ENCODE data around the gene PTPN22.

The PTPN22 gene

DNA sequence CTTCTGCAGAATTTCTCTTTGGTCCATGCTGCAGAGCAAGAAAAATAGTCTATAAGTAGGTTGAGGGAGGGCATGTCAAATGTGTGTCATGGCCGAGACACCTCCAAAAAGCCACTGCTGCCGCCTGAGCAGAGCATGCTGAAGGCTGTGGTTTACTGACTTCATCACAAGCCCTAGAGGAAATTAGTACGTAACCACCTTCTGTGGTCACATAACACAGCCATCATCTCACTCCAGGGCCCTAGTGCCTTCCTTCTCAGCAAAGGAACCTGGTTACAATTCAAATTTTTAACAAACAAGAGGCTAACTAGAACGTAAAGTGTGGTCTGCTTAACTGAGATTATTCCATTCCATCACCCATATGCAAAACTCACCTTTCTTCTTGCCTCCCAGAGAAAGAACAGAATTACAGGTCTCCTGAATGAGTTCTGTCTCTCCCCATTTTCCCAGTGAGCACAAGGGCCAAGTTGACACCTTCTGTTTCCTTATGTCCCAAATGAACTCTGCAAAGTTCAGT is at the start of gene PTPN22:
TSS of gene PTPN22 (minus strand) at position 116 of the 517 bp plus-strand sequence.
- DNase-seq = no peak

DNA sequence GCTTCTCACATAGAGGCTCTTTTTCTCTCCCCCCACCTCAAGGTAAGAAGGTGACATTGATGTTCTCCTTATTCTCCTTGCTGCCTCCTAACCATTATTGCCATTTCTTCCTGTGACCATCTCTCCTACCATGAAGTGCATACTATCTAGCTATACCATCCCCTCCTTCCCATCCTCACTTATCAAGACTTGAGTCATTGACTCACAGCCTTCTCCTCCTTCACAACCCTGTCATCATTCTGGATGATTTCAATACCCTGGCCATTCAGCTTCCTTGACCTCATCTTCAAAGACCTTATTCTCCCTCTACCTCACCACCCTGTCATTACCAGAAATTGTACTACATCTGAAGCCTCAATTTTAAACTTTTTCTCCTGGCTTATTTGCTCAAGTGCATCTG is 46.7 kb upstream of the PTPN22 start:
- no peak for DNase-seq

DNA sequence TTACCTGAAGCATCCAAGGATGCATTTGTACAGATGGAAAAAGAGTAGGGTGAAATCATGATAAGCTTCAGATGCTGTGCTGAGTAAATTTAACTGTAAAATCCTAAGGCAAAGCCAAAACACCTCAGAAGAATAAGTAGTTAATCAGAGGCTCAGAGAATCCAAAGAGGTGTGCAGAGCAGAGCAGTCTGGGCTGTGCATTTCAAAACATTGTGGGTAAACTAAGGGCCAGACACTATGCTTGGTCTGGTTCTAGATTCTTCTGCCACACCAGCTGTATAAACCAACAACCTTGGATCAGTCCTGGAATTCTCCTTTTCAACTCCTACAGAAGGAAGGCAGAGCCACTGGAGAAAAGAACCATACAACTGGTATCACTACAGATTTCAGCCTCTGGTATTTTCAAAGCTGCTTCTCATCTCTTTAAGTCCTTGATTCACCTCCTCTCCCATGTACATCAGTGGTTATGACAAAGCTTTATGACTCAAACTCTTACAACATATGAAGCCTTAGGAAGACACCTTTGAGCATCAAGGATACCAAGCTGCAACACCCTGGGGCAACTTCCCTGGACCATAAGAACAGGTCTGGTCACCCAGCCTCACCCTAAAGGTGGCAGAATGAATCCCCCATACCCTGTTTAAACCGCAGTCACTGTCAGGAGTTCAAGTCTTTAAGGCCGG is 46.0 kb upstream of the PTPN22 start:
- DNase-seq = no peak

DNA sequence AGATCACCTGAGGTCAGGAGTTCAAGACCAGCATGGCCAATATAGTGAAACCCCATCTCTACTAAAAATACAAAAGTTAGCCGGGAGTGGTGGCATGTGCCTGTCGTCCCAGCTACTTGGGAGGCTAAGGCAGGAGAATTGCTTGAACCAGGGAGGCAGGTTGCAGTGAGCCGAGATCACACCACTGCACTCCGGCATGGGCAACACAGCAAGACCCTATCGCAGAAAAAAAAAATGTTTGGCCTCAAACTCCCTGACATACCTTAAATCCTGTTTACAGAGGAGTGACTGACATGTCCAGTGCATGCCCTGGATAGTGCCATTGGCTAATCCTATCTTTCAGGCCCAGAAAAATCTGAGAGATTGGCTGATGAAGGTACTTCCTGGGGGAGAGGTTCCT is 45.5 kb upstream of the PTPN22 start:
- no peak for DNase-seq

DNA sequence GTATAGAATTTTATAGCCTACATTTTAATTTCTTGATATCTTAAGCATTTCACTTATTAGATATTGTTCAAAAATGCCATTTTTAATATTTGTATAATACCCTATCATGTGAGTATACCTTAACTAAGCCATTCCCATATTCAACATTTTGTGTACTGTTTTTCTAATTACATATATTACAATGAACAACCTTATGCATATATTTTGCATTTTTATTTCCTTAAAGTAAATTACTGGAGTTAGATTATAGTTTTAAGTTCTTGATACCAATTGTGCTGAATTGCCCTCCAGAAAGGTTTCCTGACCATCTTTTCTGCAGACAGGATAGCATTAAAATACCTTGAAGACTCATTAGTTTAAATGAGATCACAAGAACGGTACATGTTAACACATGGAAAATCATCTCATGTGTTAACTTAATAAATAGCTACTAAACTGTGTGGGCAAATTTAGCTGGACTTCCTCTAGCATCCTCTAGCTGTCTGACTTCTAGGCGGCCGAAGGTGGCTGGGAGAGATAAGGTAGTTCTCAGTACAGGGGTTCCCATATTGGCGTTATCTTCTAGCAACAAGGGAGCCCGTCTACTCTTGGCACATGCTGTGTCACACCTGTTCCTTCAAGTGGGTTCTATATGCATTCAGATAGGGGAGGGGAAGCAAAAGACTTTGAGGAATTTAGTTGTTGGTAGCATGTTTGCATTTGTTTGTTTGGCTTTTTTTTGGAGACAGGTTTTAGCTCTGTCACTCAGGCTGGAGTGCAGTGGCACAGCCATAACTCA is 42.6 kb upstream of the PTPN22 start:
- DNase-seq = peak in 1 of 2 experiments; percentile 6

DNA sequence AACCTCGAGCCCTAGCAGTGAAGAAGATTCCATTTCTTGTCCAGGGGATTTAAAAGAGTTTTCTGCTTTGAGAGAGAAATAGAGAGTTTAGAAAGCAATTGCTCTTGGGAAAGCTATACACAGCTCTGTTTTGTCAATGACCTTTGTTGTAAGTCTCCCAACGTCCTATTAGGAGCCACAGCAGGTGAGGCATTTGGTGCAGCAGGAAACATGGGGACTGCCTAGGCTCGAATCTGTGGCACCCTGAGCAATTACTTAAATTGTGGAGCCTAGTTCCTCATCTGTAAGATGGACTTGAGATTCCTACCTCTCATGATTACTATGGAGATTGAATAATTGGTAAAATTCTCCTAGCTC is 41.8 kb upstream of the PTPN22 start:
- peak; percentile 43 to 65 for DNase-seq

DNA sequence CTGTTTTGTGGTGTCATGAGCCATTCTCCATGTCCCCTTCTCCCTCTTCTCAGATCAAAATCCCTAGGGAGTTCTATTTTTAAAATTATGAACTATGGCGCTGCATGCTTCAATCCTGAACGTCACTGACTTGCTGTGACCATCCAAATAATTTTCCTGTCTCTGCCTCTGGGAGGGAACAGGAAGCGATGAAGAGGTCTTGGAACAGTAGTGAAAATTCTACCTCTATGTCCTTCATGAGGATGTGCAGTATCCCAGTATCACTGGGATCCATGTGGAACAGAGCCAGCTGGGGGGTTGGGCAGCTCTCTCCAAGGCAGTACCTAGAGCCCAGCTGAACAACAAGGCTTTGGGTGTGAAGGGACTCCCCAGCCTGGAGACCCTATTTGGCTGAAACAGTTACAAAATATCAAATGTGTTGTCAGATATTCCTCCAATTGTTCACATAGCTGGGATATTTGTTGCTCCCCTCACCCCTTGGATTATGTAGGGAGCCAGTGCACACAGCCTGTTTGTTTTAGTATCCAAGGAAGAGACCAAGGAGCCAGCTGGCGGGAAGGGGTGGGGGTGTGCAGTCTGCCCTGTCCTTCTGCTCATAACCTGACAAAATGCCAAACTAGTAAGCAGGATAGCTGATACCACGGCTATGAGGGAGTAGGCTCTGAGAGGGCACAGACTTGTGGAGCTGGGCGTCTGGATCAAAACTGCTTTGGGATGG is 41.2 kb upstream of the PTPN22 start:
- peak; percentile 89 to 94 for DNase-seq

DNA sequence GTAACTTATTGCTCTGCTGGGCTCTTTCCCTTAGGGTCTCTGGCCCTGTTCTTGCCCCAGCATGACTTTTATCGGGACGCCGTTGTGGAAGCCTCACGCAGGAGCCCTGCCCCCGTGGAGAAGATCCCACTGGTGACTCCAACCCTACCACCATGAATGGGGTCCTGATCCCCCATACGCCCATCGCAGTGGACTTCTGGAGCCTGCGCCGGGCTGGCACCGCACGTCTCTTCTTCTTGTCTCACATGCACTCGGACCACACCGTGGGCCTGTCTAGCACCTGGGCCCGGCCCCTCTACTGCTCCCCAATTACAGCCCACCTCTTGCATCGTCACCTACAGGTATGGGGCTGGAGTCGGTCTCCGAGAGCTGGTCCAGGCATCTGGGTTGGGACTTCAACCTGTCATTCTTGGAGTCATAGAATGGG is 33.9 kb upstream of the PTPN22 start:
- peak in 1 of 2 experiments; percentile 53 for DNase-seq

DNA sequence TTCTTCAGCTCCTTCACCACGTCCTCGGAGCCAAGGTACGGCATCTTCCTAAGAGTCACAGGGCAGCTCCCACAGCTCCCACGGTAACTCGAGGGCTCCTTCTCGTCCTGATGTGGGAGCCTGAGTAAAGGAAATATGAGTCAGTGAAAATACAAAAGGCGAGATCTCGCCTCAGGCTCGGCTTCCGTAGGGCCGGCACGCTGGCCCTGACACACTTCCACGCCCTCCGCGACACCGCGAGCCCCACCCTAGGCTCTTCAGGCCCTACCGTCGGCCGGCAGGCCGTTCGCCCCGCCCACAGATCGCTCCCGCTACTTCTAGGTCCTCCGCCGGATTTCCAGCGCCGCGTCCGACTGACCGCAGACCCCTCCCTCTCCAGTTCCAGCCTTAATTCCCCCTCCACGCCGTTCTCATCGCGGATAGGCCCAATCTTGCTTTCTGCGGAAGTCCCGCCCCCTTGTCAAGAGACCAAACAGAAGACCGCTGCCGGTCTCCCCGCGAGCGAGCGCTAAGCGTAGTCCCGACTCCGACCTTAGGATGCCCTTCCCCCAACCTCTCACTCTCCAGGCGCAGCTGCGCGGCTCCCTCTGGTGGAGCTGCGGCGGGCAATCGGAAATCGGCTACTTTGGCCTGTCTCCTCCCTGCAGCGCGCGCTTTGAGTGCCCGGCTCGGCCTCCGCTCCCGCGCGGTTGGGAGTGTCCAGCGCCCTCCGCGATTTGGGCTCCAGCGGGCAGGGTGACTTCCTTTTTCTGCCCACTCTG is 33.3 kb upstream of the PTPN22 start, which contains the start of the genes AP4B1 and DCLRE1B:
TSS of gene AP4B1 (minus strand) at position 126 of the 761 bp plus-strand sequence. CDS start at position 44, 82 bp downstream.
TSS of gene DCLRE1B (plus strand) at position 653 of the 761 bp plus-strand sequence. CDS start 261 bp downstream, outside the sequence.
- DNase-seq = peak; percentile 98 to 99

DNA sequence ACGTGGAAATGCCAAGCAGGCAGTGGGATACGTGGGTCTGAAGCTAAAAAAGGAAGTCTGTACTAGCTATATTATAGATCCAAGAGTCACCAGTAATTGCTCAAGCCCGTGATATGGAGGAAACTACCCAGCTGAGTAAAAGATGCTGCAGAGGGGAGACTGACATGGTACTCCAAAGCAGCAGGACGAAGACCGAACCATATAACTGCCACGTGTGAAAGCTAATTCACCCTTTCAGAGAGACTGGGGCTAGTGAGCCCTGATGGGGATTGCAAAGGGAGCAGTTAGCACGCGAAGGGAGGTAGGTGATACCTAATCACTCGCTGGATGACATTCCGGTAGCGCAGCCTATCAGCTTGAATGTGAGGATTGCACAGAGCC is 32.8 kb upstream of the PTPN22 start:
- DNase-seq = no peak

DNA sequence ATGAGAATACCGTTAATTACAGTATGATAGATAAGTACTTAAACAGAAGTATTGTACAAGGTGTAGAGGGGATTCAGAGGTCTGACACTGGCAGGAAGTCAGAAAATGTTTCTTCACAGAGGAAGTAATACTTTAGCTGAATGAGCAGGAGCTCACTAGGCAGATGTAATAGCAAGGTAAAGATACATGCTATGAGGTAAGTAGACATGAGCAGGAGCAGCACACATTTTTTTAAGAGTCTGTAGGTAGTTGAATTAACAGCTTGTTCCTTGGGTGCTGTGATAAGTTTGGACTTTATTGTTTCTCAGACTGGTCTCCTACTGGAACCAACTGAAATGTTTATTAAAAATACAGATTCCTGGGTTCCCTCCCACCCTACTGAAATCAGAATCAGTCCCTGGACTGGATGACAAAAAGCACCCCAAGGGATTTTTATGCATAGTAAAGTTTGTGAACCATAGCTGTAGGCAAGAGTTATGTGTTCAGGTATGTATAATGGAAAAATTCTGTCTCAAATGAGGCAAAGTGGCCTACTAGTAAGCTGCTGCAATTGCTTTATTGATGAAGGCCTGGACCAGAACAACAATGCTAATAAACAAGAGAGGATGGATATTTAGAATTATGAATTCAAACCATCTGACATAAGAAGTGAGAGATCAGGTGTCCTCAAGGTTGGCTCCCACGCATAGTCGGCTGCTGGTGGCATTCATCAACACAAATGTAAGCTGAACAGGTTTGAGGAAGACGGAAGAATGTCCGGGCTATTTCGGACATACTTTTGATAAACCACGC is 32.2 kb upstream of the PTPN22 start:
- DNase-seq = peak in 1 of 2 experiments; percentile 21

DNA sequence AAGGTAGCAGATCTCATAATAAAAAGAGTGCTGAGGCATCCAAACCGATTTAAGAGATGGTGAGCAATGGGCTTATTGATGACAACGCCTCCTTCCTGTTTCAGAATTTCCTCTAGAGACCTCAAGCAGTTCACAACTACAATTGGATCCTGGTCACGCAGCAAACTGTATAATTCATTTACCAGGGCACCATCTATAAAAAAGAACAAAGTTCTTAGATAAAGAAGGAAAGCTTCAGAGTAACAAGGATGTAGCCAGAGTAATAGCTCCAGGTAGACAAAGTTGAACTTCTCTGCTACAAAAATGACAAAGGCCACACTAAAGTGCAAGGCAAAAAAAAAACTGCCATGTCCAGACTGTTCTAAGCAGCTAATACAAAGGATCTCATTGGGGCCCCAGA is 29.7 kb upstream of the PTPN22 start:
- no peak for DNase-seq

DNA sequence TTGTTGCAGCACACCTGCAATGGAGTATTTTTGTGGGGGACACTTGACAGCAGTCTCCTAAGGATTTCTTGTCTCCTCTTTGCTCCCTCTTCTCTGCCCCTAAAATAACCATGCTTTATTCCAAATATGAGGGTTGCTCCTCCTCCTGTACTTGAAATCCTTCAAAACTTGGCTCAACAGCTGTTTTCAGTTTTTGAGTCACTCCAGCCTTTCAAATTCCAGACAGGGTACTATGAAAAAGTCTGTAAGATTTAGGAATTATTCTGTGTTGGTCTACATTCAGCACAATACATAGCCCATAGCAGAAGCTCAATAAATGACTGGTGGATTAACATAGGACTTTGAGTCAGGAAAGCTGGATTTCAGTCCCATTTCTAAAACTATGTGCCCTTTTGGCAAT is 27.6 kb upstream of the PTPN22 start:
- no peak for DNase-seq

DNA sequence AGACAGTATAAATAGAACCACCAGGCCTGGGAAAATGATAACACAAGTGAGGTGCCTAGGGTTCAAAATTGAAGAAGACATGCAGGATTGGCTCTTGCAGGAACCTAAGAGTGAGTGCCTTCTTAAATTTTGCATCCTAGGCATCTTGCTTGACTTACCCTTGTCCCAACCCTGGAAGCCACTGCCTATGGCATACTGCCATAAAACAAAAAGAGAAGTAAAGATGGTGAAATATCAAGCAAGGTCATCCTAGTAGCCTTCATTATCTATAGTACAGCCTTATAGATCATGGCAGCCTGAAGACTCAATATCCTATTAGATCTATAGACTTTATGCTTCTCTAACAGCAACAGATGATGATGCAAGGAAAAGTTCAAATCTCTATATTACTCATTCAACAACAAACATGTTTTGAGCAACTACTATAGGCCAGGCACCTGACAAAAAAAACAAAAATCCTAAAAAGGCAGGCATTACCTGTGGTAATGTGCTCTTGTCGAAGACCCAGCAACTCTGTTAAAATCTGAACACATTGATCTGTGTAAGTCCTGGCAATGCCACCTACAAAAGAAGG is 26.8 kb upstream of the PTPN22 start:
- DNase-seq = no peak

DNA sequence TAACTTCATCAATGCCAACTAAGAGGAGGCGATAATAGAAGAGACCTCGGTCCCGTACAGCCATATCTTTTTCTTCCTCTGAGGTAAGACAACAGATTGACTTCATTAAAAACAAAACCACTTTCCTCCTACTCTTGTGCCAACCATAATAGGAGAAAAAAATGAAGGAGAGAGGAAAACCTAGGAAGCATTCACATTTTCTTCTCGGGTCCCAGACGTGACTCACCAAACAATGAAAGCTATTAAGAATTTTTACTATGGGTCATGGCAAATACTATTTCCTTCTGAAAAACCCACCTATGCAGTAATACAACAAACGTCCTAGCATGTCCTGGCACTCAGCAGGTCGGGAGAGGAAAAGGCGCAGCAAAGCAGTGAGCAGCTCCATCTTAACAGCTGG is 24.4 kb upstream of the PTPN22 start:
- DNase-seq = no peak

DNA sequence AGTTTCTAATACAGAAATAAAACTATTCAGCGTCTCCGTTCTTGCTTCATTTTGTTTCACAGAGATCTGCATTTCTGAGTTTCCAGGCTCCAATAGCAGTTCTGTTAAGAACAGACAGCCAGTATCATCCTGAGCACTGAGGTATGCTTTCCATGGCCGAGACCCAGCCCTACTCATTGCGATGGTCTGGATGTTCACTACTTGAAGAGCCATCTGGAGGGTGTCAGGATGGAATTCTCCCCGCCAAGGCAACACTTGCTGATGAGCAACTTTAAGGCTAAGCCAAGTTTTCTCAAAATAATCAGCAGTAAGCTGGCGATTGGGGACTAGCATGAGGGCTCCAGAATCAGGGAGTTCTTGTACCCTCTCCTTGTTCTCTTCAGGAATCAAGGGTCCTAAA is 23.6 kb upstream of the PTPN22 start:
- DNase-seq = no peak

DNA sequence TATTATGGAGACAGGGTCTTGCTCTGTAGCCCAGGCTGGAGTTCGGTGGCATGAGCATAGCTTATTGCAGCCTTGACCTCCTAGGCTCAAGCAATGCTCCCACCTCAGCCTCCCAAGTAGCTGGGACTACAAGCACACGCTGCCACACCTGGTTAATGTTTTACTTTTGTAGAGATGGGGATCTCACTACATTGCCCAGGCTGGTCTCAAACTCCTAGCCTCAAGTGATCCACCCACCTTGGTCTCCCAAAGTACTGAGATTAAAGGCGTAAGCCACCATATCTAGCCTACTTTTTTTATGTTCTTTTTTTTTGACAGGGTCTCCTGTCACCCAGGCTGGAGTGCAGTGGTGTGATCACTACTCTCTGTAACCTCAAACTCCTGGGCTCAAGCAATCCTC is 21.8 kb upstream of the PTPN22 start:
- no peak for DNase-seq

DNA sequence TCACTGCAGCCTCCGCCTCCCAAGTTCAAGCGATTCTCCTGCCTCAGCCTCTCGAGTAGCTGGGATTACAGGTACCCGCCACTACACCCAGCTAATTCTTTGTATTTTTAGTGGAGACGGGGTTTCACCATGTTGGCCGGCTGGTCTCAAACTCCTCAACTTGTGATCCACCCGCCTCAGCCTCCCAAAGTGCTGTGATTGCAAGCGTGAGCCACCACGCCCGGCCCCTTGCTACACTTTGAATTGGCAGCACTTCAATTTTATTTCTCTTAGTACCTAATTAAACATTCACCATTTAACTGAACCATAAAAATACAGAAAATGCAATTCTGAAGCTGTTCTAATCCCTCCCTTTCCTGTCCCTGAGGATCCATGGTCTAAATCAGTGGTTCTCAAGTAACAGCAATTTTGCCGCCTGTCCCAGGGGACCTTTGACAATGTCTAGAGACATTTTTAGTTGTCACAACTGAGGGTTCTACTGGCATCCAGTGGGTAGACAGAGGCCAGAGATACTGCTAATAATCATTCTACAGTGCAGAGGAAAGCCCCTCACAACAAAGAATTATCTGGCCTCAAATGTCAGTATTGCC is 20.2 kb upstream of the PTPN22 start:
- no peak for DNase-seq

DNA sequence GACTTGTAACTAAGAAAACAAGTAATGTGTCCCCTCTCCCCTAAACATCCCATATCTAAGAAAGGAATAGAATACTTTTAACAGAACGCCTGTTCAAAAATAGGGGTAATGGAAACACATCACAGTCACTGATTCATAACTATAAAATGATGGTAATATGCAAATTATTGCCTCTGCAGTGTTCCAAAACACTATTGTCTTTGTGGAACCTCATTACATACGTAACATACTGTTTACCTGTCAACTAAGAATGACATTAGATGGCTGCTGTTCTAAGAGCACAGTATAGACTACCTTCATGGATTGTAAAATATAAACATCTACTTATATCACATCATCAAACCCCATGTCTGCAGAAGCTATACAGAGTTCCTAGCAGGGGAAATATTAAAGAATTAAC is 19.3 kb upstream of the PTPN22 start:
- no peak for DNase-seq

DNA sequence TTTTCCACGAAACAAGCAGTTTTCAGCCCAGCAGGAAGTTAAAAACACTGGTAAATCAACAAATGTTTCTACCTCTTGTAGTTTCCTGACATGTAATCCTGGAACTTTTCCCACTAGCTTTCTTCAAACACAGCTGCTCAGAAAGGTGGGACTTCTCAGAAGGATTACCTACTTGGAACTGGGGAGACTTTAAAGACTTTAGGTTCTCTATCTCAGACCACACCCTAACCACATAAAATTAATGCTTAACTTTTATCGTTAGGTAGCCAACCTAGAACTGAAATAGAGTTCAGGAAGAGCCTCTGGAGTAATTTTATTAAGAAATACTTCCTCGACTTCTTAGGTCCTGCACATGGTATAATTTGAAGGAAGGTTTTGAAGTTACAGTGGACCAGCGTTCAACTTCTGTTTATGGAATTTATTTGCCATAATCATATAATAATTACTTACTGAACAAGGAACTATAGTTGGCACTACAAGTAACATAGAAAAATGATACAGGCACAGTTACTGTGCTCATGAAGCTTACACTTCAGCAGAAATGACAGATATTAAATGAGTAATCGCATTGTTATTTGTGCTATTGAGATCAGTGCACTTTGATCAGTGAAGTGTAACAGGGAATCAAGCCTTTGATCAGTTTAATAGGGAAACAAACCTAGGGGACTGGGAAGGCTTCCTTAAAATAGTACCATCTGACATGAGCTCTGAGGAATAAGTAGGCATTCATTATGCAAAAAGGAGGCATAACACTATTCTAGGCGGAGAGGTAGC is 16.1 kb upstream of the PTPN22 start, which contains the start of gene BCL2L15:
TSS of gene BCL2L15 (minus strand) at position 180 of the 774 bp plus-strand sequence. CDS start 206 bp downstream, outside the sequence.
- DNase-seq = no peak

All from NCI-H524 (cell line).